Neural progenitor cell (in vitro differentiated cells): ENCODE measurements around the gene ZNF521.

Experiments
- CTCF ChIP-seq: fragments of 200-600 bp; sonication (generic); IDR thresholded peaks from 2 replicates; pipeline ENCODE4 v1.5.1; 2017; ENCODE audit warnings: antibody characterized with exemption, mild to moderate bottlenecking
- EZH2 ChIP-seq: fragments of 200-600 bp; sonication (generic); IDR thresholded peaks from 2 replicates; pipeline ENCODE4 v1.6.1; 2017; ENCODE audit warnings: antibody characterized with exemption, mild to moderate bottlenecking, moderate library complexity

- no peak for TF ChIP-seq CTCF
- no peak for TF ChIP-seq EZH2
Observed at GRCh38 chr18:25298853-25299274, 53.1 kb downstream of the ZNF521 start.
